NCI-H1417 (cell line): Measurements from ENCODE around the gene CABP7.

Source experiments
- DNase-seq, 3 experiments: peaks; one replicate each; lab custom pipeline; 2025; lab: John Stamatoyannopoulos, UW

The CABP7 gene

GRCh38 chr22:29722587-29722986, 2.8 kb downstream of the CABP7 start:
- DNase-seq = no peak

DNA sequence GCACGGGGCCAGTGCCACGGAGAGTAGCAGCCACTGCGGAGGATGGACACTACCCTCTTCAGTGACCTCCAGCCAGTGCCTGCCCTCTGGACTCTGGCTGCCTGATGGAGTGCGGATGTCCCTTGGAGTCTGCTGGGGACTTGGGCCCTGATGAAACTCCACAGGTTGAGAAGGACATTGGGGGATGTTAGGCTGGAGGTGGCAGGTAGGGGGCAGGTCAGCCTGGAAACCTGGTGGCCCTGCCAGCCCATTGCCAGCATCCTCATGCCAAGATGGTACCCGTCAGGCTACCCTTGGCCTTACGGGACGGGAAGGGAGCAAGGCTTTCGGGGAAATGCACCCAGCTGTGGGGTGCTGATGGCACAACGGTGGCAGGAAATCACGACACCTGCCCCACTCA, 4.0 kb downstream of the CABP7 start:
- no peak for DNase-seq

- no peak for DNase-seq
These were observed 5.0 kb downstream of the CABP7 start for GRCh38 chr22:29724843-29725242.

DNA sequence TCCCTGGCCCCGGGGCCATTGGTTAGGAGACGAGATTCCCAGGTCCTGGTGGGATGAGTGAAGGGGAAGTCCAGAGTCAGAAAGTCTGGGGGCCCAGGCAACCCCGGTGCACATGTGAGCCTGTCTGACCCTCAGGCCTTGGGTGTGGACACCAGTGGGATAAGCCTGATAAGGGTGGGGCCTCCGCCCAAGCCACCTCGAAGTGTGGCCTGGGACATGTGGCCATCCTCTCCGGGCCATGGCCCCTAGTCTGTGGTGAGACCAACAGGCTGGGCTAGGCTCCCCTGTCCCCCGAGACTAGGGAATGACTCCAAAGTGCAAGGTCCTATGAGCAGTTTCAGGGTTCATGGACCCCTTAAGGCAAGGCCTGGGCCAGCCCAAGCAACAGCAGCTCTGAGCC, 6.3 kb downstream of the CABP7 start:
- no peak for DNase-seq

GRCh38 chr22:29726512-29727130, 6.8 kb downstream of the CABP7 start:
- no peak for DNase-seq

DNA sequence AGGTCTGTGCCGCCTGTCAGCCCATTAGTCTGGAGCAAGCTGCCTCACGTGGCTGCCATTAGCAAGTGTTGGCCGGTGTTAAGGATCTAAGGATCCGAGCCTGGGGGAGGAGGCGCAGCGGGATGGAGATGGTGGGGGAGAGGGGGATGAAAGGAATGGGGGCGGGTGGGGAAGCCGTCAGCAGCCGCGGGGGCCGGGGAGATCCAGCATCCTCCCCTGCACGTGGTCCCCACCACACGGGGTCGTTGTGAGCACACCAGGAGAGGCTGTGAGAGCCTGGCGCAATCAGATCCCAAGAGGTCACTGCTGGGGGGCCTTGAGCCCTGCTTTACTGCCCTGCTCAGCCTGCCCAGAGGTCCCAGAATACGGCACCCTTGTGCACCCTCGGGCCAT, 7.3 kb downstream of the CABP7 start:
- DNase-seq = peak in 1 of 3 experiments; percentile 5

GRCh38 chr22:29729161-29729560, 9.4 kb downstream of the CABP7 start:
- DNase-seq = no peak

- peak in 1 of 3 experiments; percentile 5 for DNase-seq
These were observed 11.5 kb downstream of the CABP7 start for GRCh38 chr22:29731058-29731850.

DNA sequence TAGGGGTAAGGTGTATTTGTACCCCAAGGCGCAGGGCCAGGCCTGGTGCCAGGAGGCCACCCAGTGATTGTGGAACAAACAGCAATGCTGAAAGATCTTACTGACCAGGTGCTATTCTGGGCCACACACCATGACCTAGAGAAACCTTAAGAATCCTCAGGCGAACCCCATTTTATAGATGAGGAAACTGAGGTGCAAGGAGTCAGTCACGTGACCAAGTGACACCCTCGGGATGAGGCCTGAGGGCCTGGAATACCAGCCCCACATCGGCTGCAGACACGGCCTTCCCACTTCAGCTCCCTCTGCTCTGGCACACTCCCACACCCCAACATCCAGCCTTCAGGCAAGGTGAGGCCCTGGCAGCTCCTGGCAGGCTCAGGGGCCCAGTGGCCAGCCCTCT, 13.1 kb downstream of the CABP7 start:
- peak in 1 of 3 experiments; percentile 20 for DNase-seq

DNA sequence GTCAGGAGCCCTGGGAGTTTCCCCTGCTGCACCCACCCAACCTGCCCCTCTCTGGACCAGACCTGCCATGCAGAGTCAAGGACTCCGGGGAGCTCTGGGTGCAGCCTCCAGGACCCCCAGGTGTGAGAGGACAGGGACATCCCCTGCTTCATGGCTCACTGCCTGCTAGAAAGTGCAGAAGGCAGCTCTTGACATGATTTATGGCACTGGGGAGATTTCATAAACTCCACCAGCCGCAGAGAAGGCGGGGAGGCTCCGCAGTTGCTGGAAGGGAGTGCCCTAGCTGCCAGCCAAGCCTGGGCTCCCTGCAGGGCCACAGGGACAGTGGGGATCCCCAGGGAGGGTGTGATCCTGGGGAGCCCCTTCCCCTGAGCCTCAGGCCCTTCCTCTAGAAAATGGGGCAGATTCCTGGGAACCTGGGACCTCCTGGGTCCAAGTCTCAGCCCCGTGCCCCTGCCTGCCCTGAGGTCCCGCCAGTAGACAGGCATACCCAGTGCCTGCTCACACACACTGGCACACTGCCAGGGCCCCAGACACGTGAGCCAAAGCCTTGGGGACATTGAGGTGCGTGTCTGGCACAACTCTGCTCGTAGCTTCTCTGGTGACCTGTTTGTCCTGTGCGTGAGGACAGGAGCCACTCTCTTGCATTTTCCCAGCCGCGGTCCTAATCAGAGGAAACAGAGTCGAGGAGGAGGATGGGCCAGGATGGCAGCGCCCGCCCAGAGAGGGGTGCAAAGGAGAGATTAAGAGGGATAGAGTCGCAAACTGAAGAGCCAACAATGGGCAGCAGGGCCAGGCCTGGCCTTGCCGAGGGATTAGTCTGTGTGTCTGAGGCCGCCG, 13.8 kb downstream of the CABP7 start:
- peak; percentile 86 to 92 (median 89) for DNase-seq

DNA sequence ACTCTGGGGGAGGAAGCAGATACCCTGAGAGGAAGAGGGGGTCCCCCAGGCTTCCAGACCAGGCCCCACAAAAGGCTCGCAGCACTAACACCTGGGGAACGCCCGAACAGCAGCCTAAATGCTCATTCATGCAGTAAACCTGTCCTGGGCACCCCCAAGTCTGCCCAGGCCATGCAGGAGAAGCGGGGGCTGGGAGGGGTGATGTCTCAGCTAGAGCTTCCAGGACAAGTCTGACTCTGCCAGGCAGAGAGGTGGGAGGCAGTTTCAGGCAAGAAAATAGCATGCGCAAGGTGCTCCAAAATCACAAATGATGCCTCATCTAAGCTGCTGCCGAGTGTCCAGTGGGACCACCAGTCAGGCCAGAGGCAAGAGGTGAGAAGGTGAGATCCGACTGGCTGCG, 14.6 kb downstream of the CABP7 start:
- DNase-seq = peak in 1 of 3 experiments; percentile 11

DNA sequence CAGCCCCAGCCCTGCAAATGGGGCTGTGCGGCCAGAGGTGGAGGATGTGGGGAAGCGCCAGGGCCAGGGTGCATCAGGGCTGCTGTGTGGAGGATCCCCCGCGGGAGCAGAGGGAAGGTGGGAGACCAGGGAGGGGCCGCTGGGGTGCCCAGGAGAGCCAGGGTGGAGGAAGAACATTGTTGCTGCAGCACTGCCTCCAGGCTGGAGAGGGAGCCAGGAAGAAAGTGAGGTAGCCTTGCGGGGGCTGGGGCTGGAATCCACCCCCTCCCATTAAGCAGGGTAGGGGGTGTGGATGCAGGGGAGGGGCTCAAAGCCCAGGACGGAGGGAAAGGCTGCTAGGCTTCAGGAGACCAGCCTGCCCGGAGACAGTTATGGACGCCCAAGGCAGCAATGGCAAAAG, 15.0 kb downstream of the CABP7 start:
- DNase-seq = no peak

- no peak for DNase-seq
These were observed 15.6 kb downstream of the CABP7 start for GRCh38 chr22:29735416-29735815.

DNA sequence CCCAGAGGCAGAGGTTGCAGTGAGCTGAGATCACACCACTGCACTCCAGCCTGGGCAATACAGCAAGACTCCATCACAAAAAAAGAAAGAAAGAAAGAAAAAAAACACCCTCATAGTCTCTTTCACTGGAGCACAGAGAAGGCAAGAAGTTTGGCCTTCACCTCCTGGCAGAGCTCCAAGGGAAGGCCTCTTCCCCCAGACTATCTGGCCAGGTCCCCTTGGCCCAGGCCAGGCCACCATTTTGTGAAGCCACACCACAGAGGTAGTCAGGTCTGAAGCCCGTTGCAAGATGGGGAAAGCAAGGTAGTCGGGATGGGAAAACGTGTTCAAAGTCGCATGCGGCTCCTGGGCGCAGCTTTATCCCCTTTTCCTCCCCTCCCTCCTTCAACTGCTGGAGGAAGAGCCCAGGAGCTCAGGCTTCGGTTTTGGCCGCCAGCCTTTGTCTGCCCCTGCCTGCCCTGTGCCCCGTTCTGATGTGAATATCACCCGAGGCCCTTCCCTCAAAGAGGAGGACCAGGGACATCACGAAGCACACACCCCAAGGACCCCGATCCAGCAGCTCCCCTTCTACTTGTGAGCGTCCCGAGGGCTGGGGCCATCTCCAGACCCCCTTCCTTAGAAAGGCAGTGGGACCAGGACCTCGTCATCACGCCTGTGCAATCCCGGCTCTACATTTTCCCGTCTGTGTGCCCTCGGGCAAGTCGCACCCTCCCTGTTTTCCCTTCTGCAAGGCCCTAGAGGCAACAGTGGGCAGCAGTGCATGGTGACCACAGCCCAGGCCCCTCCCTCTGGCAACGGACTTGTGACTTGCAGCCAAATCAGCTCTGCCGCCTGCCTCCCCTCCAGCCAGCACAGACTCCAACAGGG, 17.7 kb downstream of the CABP7 start:
- no peak for DNase-seq

DNA sequence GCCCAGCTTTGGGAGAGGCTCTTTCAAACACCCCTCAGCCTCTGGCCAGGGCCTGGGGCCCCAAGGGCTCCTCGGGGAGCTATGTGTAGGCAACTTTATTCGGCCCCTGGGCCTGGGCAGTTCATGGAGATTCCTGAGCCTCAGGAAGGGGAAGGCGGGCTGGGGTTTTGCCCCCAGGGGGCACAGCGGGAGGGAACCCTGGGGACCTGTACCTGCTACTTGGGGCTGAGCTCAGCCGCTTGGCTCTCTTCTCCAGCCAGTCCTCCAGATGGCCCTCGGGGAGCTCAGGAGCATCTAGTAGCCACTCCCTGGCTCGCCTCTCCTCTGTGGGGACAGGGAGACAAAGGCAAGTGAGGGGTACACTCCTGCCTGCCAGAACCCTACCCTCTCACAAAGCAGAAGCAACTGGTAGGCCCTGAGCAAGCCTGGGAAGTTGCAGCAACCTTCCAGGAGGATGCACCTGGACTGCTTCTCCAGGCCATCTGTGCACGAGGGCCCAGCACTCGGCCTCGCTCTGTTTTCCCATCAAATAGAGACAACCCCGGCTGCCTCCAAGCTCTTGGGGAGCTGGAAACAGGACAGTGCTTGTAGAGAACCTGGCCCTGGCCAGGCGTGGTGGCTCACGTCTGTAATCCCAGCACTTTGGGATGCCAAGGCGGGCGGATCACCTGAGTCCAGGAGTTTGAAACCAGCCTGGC, 18.5 kb downstream of the CABP7 start:
- DNase-seq = no peak

- no peak for DNase-seq
These were observed 19.6 kb downstream of the CABP7 start for GRCh38 chr22:29739346-29739875.

DNA sequence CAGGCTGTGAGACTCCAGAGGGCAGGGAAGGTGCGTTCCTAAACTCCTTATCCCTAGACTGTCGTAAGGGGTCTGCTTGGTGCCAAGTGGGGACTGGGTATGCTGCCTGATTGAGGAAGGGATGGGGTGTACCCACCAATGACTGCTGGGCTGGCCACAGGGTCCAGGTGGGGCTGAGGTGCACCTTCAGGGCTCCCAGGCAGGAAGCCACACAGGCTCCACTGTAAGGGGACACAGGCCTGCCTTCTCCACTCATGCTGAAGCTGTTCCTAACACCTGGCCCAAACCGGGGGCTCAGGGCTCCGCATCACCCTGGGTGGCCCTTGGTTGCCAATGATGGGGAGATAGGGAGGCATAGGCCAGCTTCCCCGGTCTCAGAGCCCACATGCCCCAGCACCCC, 20.4 kb downstream of the CABP7 start:
- no peak for DNase-seq

DNA sequence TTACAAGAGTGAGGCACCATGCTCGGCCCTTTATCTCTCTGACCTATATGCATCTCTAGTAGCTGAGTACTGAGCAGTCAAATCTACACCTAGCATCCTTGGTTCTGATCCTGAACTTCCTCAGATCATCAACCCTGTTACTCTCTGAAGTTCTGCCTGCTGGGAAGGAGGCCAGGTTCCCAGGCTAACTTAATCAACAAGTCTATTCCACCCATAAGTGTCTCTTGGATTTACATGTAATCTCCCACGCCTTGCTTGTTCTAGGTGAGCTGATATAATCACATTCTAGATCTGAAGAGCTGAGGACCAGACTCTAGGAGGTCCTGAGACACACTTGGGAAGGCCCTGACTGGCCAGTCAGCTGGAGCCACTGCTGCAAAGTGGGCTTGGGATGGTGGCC, 22.1 kb downstream of the CABP7 start:
- DNase-seq = no peak

DNA sequence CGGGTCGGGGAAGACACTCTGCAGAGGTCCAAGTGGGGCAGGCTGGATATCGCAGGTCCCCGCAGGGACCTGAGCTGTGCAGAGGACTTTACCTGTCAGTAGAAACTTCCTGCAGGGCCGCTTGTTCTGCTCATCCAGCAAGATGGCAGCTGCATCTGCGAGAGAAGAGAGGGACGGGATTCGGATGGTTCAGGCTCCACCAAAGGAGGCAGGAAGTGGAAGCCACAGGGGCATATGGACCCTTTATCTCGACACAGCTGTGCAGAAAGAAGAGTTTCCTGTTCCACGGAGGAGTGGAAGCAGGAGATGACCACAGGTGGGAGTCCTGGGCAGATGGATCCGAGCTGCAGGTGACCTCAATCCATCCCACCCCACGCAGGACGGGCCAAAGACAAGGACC, 22.5 kb downstream of the CABP7 start:
- DNase-seq = no peak

- peak in 1 of 3 experiments; percentile 62 for DNase-seq
These were observed 25.1 kb downstream of the CABP7 start for GRCh38 chr22:29744902-29745301.

DNA sequence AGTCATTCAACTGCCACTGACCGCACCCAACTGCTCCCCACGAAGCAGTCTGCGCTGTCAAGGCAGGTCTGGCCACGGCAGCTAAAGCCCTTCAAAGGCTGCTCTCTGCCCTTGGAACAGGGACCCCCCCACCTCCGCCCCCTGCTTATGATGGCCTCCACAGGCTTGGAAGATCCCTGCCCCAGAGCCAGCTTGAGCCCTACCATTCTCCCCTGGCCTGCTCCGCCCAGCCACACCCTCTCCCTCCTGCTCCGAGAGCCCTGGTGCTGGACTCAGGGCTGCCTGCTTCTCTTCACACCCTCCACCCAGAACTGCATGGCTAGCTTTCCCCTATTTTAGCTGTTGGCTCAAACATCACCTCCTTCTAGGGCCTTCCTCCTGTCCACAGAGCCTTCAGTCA, 28.0 kb downstream of the CABP7 start:
- no peak for DNase-seq
